Measurements from ENCODE around the gene AKNAD1.

Gene AKNAD1

DNA sequence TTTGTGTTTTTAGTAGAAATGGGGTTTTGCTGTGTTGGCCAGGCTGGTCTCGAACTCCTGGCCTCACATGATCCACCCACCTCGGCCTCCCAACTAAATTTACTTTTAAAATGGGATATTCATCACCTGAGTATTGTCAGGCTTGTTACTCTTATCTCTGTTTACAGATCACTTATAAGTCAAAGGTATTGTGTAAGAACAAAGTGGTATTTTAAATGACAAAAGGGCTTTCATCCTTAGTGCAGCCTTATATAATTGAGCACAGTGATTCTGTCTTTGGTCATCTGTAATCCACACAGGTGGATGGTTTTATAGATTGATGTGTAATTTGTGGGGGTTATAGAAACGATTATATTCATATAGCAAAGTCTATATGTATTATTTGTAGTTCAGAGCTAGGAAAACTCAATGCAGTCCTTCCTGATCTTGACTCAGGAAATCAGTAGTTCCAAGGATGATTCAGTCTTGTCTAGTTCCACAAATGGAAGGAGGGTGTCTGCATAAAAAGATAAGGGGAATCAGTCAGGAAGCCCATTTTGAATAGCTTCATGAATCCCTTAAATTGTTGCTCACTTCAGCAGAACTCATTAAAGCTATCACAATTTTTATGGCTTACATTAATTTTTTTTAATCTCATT is 75.8 kb downstream of the AKNAD1 start:
- no peak for DNase-seq

GRCh38 chr1:108779455-108779854 is 77.4 kb downstream of the AKNAD1 start:
- DNase-seq = no peak

- no peak for DNase-seq
Measured at GRCh38 chr1:108777839-108778238, 79.1 kb downstream of the AKNAD1 start.

- DNase-seq = no peak
Measured at GRCh38 chr1:108767708-108768107, 89.2 kb downstream of the AKNAD1 start.

DNA sequence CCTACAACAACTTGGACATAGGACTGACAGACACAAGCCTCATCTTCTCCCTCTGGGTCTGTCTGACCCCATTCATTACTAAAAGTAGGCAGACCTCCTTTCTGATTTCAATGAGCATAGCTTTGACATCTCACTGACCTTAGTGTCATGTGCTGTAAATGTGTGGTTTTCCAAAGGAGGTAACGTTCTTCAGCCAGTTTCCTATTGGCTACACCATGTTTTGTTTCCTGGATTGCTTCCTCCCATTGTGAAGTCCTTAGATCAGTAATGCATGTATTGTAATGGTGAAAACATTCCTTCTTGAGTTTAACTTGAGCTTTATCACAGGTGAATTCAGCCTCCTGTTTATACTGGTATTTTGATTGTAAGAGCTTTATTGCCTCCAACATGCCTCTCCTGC is 89.8 kb downstream of the AKNAD1 start:
- DNase-seq = no peak

Data from T1000 (cell line).